ENCODE results near the gene ALKBH4. TPM values are rescaled to one million over a fixed set of nuclear protein-coding genes. Genes with fewer than 3 reads are reported as not detected.

ALKBH4 gene
- total and polyA plus RNA-seq, 2 of the 4 experiments (the other 2 are of a cell fraction) = 6.1 to 7.4 TPM

GRCh38 chr7:102417105-102417504, 47.6 kb downstream of the ALKBH4 start:
- intact Hi-C loops (cut with micrococcal nuclease) (no loop called here), dilution Hi-C loops (cut with HindIII; ENCODE audit: low sequenced_read_pairs, unreplicated experiment) (no loop called here), in situ Hi-C loops (cut with MboI; ENCODE audit: low sequenced_read_pairs) (no loop called here)
- H3K4me1 ChIP-seq (ENCODE audit: control insufficient read depth, insufficient read depth, low read length) = no peaks in the 10 kb centered on the region
- no peaks in the 10 kb centered on the region for H3K9me3 ChIP-seq (ENCODE audit: control insufficient read depth, insufficient read depth, low read length)
- no peak overlapping the region for H2AFZ ChIP-seq (replicated peaks; ENCODE audit: low read length, poor library complexity)
- no peak overlapping the region for H2BK5ac ChIP-seq (ENCODE audit: low read depth, low read length, poor library complexity, severe bottlenecking)
- H3K4ac ChIP-seq (ENCODE audit: low read depth, low read length) = no peak overlapping the region
- H2BK20ac ChIP-seq (ENCODE audit: low read depth, low read length) = no peak overlapping the region
- CTCF ChIA-PET = no interaction called here
- H3K9ac ChIP-seq (ENCODE audit: low read depth, low read length) = no peak overlapping the region
- H4K5ac ChIP-seq (ENCODE audit: low read depth, low read length) = no peak overlapping the region
- no peak overlapping the region for H3K4me2 ChIP-seq (ENCODE audit: low read depth, low read length)
- no peak overlapping the region for H4K8ac ChIP-seq (ENCODE audit: low read depth in 2 of 2, low read length in 2 of 2)
- no CpG with 5 or more reads among the region's 3 CpGs for WGBS, 2 experiments (ENCODE audit: extremely low coverage in 2 of 2, insufficient read length in 1 of 2)
- ATAC-seq (ENCODE audit: low read depth) (no peak), DNase-seq (no peak)
- no peak overlapping the region for H3K56ac ChIP-seq (ENCODE audit: extremely low read depth, insufficient read depth, low read length)
- no peak overlapping the region for H3K27ac ChIP-seq (ENCODE audit: insufficient read depth, low read length)
- H3K79me1 ChIP-seq (ENCODE audit: low read depth in 1 of 2, low read length in 2 of 2) = peaks cover 30 to 67% of the 10 kb centered on the region in 2 experiments
- H3K27me3 ChIP-seq (ENCODE audit: control insufficient read depth, insufficient read depth, low read length) = no peaks in the 10 kb centered on the region
- H4K91ac ChIP-seq (ENCODE audit: insufficient read depth, low read depth, low read length) = no peak overlapping the region
- H3K18ac ChIP-seq (ENCODE audit: low read depth, low read length) = no peak overlapping the region
- TF ChIP-seq MAFK (IDR thresholded peaks at IDR 0.05; ENCODE audit: low read depth, low read length) = no peak
- no peak for TF ChIP-seq CHD1 (IDR thresholded peaks at IDR 0.05; ENCODE audit: low read depth, low read length)
- TF ChIP-seq RCOR1 (IDR thresholded peaks at IDR 0.05; ENCODE audit: insufficient replicate concordance, low read length) = no peak
- TF ChIP-seq NFE2L2 (IDR thresholded peaks at IDR 0.05; ENCODE audit: low read depth, low read length) = no peak
- TF ChIP-seq FOS (IDR thresholded peaks at IDR 0.05; ENCODE audit: low read depth, low read length) = no peak
- no peak for TF ChIP-seq CEBPB (IDR thresholded peaks at IDR 0.05; ENCODE audit: low read depth, low read length)
- TF ChIP-seq MAZ (IDR thresholded peaks at IDR 0.05; ENCODE audit: borderline replicate concordance, low read depth, low read length) = no peak
- no peak for TF ChIP-seq MXI1 (IDR thresholded peaks at IDR 0.05; ENCODE audit: borderline replicate concordance, low read depth, low read length)
- TF ChIP-seq SMC3 (IDR thresholded peaks at IDR 0.05; ENCODE audit: low read depth, low read length) = no peak
- TF ChIP-seq, protein P1, sequence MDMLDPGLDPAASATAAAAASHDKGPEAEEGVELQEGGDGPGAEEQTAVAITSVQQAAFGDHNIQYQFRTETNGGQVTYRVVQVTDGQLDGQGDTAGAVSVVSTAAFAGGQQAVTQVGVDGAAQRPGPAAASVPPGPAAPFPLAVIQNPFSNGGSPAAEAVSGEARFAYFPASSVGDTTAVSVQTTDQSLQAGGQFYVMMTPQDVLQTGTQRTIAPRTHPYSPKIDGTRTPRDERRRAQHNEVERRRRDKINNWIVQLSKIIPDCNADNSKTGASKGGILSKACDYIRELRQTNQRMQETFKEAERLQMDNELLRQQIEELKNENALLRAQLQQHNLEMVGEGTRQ (IDR thresholded peaks at IDR 0.05; ENCODE audit: low read depth, low read length) = no peak
- no peak for TF ChIP-seq BHLHE40 (IDR thresholded peaks at IDR 0.05; ENCODE audit: low read depth, low read length)
- TF ChIP-seq POLR2A (IDR thresholded peaks at IDR 0.05; ENCODE audit: low read depth, low read length) = no peak
- TF ChIP-seq, protein P2, sequence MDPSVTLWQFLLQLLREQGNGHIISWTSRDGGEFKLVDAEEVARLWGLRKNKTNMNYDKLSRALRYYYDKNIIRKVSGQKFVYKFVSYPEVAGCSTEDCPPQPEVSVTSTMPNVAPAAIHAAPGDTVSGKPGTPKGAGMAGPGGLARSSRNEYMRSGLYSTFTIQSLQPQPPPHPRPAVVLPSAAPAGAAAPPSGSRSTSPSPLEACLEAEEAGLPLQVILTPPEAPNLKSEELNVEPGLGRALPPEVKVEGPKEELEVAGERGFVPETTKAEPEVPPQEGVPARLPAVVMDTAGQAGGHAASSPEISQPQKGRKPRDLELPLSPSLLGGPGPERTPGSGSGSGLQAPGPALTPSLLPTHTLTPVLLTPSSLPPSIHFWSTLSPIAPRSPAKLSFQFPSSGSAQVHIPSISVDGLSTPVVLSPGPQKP (IDR thresholded peaks at IDR 0.05; ENCODE audit: borderline replicate concordance, low read depth, low read length) = no peak
- H2BK120ac ChIP-seq (ENCODE audit: low read depth, low read length) = no peak overlapping the region
- no peak overlapping the region for H3K14ac ChIP-seq (replicated peaks; ENCODE audit: low read depth, low read length)
- no peak overlapping the region for H3K23ac ChIP-seq (ENCODE audit: low read depth, low read length)
- peaks cover 54% of the 10 kb centered on the region for H3K36me3 ChIP-seq (ENCODE audit: control insufficient read depth, insufficient read depth, low read length)
- H2AK9ac ChIP-seq (replicated peaks; ENCODE audit: low read depth, low read length, poor library complexity) = no peak overlapping the region
- H3K9me1 ChIP-seq (ENCODE audit: insufficient read depth, low read length) = peaks cover 3% of the 10 kb centered on the region; the same call in 1 of the 2 replicates
- BruUV-seq (replicated peaks) = no TSS peak
- H2AK5ac ChIP-seq (ENCODE audit: low read depth, low read length) = no peak overlapping the region
- H4K20me1 ChIP-seq (ENCODE audit: insufficient read depth, low read length) = peaks cover 9% of the 10 kb centered on the region
- H2BK15ac ChIP-seq (ENCODE audit: low read depth, low read length) = no peak overlapping the region
- POLR2A ChIA-PET (ENCODE audit: unreplicated experiment) = no interaction called here
- no peak overlapping the region for H3K4me3 ChIP-seq (ENCODE audit: insufficient read depth, low read depth, low read length)
